CD4-positive, alpha-beta T cell (primary cell): Measurements from ENCODE around the gene TAS1R1. TPM values are rescaled to one million over a fixed set of nuclear protein-coding genes. Genes with fewer than 3 reads are reported as not detected.

Source experiments
- ATAC-seq: fragments of 200-7000 bp; cut with Tn5 transposase; one replicate; pipeline ENCODE4 v1.10.0; 2022; ENCODE audit warnings: mild to moderate bottlenecking; ENCODE audit not compliant: poor library complexity
- CTCF ChIA-PET: fragments of 350-600 bp; sonication (Branson Sonifier 250); formaldehyde crosslinking; loops from one replicate; lab custom pipeline; 2021; ENCODE audit warnings: antibody characterized with exemption, inconsistent platforms; lab: Charles Lee
- POLR2A ChIA-PET: fragments of 350-600 bp; sonication (Branson Sonifier 250); formaldehyde crosslinking; loops from one replicate; lab custom pipeline; 2021; ENCODE audit warnings: antibody characterized with exemption, inconsistent platforms; lab: Charles Lee
- DNase-seq, 14 experiments: peaks; one replicate each; pipeline ENCODE4 v3.0.0-alpha.2; 2013 to 2020; ENCODE audit warnings: mixed read lengths in 2 of 14
- H3K27ac ChIP-seq, 2 donors: one replicate each; pipeline versions ENCODE4 v1.5.1 to v1.7.0; 2013; ENCODE audit warnings: low read length in 2 of 2, low read depth in 1 of 2, mild to moderate bottlenecking in 1 of 2
- H3K27me3 ChIP-seq, 2 experiments: 1 replicate in 1 of 2; 2 replicates in 1 of 2; pipeline versions ENCODE4 v1.6.1 to v1.7.0; 2013; ENCODE audit warnings: low read length in 2 of 2, control low read depth in 1 of 2, mild to moderate bottlenecking in 1 of 2, moderate library complexity in 1 of 2; ENCODE audit not compliant: insufficient read depth in 2 of 2, control insufficient read depth in 1 of 2
- H3K36me3 ChIP-seq: one replicate; pipeline ENCODE4 v1.6.1; 2013; ENCODE audit warnings: low read length, control low read depth; ENCODE audit not compliant: insufficient read depth
- H3K4me1 ChIP-seq: one replicate; pipeline ENCODE4 v1.6.1; 2013; ENCODE audit warnings: low read length, control low read depth; ENCODE audit not compliant: insufficient read depth
- H3K4me3 ChIP-seq: one replicate; pipeline ENCODE4 v1.5.1; 2013; ENCODE audit warnings: mild to moderate bottlenecking, low read length, moderate library complexity
- H3K9me3 ChIP-seq, 2 experiments: 1 replicate in 1 of 2; 2 replicates in 1 of 2; pipeline versions ENCODE4 v1.6.1 to v1.7.0; 2013; ENCODE audit warnings: low read length in 2 of 2, mild to moderate bottlenecking in 2 of 2, control low read depth in 1 of 2, moderate library complexity in 1 of 2; ENCODE audit not compliant: control insufficient read depth in 1 of 2, insufficient read depth in 1 of 2
- H3K27ac Mint-ChIP-seq: one replicate; pipeline ENCODE4 v1.8.0; 2020; ENCODE audit warnings: mixed read lengths
- H3K27me3 Mint-ChIP-seq: one replicate; pipeline ENCODE4 v1.8.0; 2021; ENCODE audit warnings: mixed read lengths
- H3K36me3 Mint-ChIP-seq: one replicate; pipeline ENCODE4 v1.8.0; 2021; ENCODE audit warnings: low read depth, mixed read lengths
- H3K4me1 Mint-ChIP-seq: one replicate; pipeline ENCODE4 v1.8.0; 2021; ENCODE audit warnings: low read depth, mixed read lengths
- H3K4me3 Mint-ChIP-seq: one replicate; pipeline ENCODE4 v1.8.0; 2020; ENCODE audit warnings: mild to moderate bottlenecking, mixed read lengths
- H3K9me3 Mint-ChIP-seq: one replicate; pipeline ENCODE4 v1.8.0; 2020; ENCODE audit warnings: mixed read lengths
- intact Hi-C, 2 experiments: fragments of 100-400 bp; cut with DNase I in 1 of 2; cut with micrococcal nuclease in 1 of 2; formaldehyde crosslinking; loops; one replicate each; pipeline versions ENCODE4 v1.15.1 to v1.9.0; 2023 to 2025; cut with DNase I, micrococcal nuclease
- polyA plus RNA-seq, 2 donors: library from polyadenylated mRNA; unstranded; fragments of 120-200 nt; gene quantifications; one replicate each; pipeline ENCODE4 v1.2.1, GENCODE V29; 2013
- total RNA-seq, 174 experiments: library from RNA in 2 of 174; stranded (reverse) in 2 of 174; gene quantifications; one replicate each; pipeline ENCODE4 v1.2.3 and lab custom pipeline; 2021 to 2026
- TF ChIP-seq, protein P1 (sequence below): fragments of 200-600 bp; IDR thresholded peaks from one replicate; pipeline ENCODE4 v1.8.0; 2022; ENCODE audit warnings: antibody characterized with exemption, mild to moderate bottlenecking

Gene TAS1R1
- total RNA-seq (not detected), total RNA-seq (lab: John Stamatoyannopoulos, UW) (0 to 0.20 (median 0) reads per million in 172 experiments)
- not detected for polyA plus RNA-seq (2013, experiment 1 of 2)
- 0.26 TPM for polyA plus RNA-seq (2013, experiment 2 of 2)

DNA sequence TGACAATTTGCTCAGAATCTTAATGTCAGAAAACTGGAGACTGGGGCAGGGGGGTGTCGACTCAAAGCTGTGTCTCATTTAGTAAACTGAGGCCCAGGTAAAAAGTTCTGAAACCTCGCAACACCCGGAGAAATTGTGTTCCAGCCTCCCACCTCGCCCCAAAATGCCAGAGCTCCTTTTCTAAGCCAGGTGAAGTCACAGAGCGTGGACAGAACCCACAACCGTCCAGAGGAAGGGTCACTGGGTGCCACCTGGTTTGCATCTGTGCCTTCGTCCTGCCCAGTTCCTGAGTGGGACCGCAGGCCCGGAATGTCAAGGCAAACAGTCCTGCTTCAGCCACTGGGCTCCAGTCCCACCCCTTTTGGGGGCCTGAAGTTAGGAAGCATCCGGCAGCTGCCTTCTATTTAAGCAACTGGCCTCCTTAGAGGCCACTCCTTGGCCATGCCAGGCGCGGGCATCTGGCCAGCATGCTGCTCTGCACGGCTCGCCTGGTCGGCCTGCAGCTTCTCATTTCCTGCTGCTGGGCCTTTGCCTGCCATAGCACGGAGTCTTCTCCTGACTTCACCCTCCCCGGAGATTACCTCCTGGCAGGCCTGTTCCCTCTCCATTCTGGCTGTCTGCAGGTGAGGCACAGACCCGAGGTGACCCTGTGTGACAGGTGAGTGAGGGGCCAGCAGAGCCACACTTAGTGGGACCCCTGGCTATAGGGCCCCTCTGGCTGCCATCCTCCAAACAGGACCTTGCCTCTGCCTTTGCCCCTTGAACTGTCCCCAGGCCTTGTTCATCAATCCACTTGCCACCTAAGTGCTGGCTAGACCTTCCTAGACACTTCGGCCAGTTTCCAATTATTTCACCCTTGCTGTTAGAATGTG is at the start of gene TAS1R1:
Gene TAS1R1, plus strand, starts transcription at position 401 of the 872 bp plus-strand sequence. Its CDS starts 67 bp downstream, at position 468.
- ATAC-seq (no peak), DNase-seq (peak in 2 of 14 experiments; percentile 10 to 27)
- POLR2A ChIA-PET = interaction anchor here (0.9 to 2.2 kb wide), 13 partner anchors 10 to 207 kb away, joined by 3 to 38 read pairs (median 6); partner anchors contain the start of genes KLHL21 and ZBTB48
- H3K27me3 Mint-ChIP-seq = no peaks in the 10 kb centered on the region
- intact Hi-C loops = loop anchor here (1.0 to 10.0 kb wide), 9 partner anchors 24 to 230 kb away; partner anchors contain the start of genes CAMTA1 (in 1 of the 2), DNAJC11 (in 1 of the 2), KLHL21 (in 1 of the 2) and ZBTB48 (in 1 of the 2)
- Histone ChIP-seq H3K36me3 (peaks cover 15% of the 10 kb centered on the region), H3K27ac (peak within 1 kb of the TSS in 1 of 2 donors; percentile 64), H3K4me3 (peak within 1 kb of the TSS; percentile 94), H3K4me1 (peaks cover 30% of the 10 kb centered on the region), H3K9me3 (no peaks in the 10 kb centered on the region), H3K27me3 (no peaks in the 10 kb centered on the region)
- no peaks in the 10 kb centered on the region for H3K9me3 Mint-ChIP-seq
- H3K27ac Mint-ChIP-seq = peak within 1 kb of the TSS; percentile 70
- H3K4me3 Mint-ChIP-seq = peak within 1 kb of the TSS; percentile 85
- peaks cover 6% of the 10 kb centered on the region for H3K4me1 Mint-ChIP-seq
- TF ChIP-seq, protein P1, sequence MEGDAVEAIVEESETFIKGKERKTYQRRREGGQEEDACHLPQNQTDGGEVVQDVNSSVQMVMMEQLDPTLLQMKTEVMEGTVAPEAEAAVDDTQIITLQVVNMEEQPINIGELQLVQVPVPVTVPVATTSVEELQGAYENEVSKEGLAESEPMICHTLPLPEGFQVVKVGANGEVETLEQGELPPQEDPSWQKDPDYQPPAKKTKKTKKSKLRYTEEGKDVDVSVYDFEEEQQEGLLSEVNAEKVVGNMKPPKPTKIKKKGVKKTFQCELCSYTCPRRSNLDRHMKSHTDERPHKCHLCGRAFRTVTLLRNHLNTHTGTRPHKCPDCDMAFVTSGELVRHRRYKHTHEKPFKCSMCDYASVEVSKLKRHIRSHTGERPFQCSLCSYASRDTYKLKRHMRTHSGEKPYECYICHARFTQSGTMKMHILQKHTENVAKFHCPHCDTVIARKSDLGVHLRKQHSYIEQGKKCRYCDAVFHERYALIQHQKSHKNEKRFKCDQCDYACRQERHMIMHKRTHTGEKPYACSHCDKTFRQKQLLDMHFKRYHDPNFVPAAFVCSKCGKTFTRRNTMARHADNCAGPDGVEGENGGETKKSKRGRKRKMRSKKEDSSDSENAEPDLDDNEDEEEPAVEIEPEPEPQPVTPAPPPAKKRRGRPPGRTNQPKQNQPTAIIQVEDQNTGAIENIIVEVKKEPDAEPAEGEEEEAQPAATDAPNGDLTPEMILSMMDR = no peak
- peaks cover 9% of the 10 kb centered on the region for H3K36me3 Mint-ChIP-seq
- CTCF ChIA-PET = interaction anchor here (0.5 to 2.5 kb wide), 20 partner anchors 10 to 1090 kb away, joined by 3 to 22 read pairs (median 6); partner anchors contain the start of genes KLHL21, PHF13, THAP3 and ZBTB48

DNA sequence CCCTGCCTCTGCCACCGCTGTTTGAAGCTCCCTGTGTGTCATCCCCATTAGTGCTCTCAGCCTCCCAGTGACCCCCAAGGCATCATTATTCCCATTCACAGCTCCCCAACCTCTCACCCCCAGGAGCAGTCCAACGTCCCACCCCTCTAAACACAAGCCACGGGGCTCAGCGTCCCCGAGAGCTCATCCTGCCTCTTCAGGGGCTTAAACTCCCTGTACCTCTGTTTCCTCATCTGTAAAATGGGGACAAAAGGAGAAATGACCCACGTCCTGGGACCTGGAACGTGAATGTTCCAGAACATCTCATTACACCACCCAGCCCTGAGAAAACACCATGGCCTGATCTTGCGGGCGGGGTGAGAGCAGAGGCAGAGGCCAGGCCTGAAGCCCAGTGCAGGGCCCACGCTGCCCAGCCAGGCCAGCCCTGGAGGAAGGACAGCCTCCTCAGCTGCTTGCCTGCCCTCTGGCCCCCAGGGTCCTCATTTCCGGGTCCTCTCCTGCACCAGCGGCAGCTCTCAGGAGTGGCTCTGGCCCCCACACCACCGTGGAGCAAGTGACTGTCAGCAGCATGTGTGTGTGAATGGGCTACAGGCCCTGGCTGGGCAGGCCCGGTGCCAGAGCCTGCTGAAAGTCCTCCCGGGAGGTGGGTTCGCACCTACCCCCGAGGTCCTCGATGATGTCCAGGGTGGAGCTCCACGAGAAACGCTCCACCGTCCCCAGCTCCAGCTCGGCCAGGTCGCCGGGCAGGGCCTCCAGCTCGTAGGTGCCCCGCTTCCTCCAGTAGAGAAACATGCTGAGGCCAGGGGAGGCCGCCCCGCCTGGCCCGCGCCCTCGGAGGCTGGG is 49.5 kb upstream of the TAS1R1 start:
- peaks cover 2 to 6% of the 10 kb centered on the region in 2 experiments for H3K27me3 ChIP-seq
- peaks cover 10% of the 10 kb centered on the region for H3K27me3 Mint-ChIP-seq
- no peak overlapping the region for H3K4me3 ChIP-seq
- no peaks in the 10 kb centered on the region for H3K4me1 Mint-ChIP-seq
- H3K27ac ChIP-seq = no peak overlapping the region
- DNase-seq (no peak), ATAC-seq (no peak)
- no peaks in the 10 kb centered on the region for H3K4me1 ChIP-seq
- peaks cover 0 to 7% of the 10 kb centered on the region in 2 experiments for H3K9me3 ChIP-seq
- POLR2A ChIA-PET = no interaction called here
- no peaks in the 10 kb centered on the region for H3K9me3 Mint-ChIP-seq
- intact Hi-C loops = no loop called here
- CTCF ChIA-PET = interaction anchor here (1.2 kb wide), 1 partner anchor 18 kb away, joined by 3 read pairs; no protein-coding TSS in a partner anchor
- H3K4me3 Mint-ChIP-seq = no peak overlapping the region
- no peaks in the 10 kb centered on the region for H3K36me3 ChIP-seq
- H3K36me3 Mint-ChIP-seq = no peaks in the 10 kb centered on the region
- H3K27ac Mint-ChIP-seq = no peak overlapping the region
- TF ChIP-seq, protein P1 = no peak
